GM12891 (cell line): ENCODE data around the gene B3GALNT2. TPM values are rescaled to one million over a fixed set of nuclear protein-coding genes. Genes with fewer than 3 reads are reported as not detected.
"Not testable (repeated sequence)": the region's sequence is repeated elsewhere in the genome, so short reads cannot be mapped to it uniquely, and the experiment has no call there.

ENCODE experiments used
- DNase-seq: peaks from one replicate; pipeline ENCODE4 v3.0.0; 2011; ENCODE audit warnings: low spot score; ENCODE audit not compliant: insufficient read length
- FAIRE-seq: peaks from 2 replicates; lab custom pipeline; 2011; peaks lifted over from hg19 to GRCh38; lab: Jason Lieb, UNC
- PAX5 ChIP-seq: IDR thresholded peaks from 2 replicates; pipeline ENCODE4 v1.6.1; 2011; ENCODE audit warnings: low read length, moderate library complexity, mild to moderate bottlenecking; ENCODE audit not compliant: insufficient read depth, severe bottlenecking
- POLR2A ChIP-seq: IDR thresholded peaks from 2 replicates; pipeline ENCODE4 v1.6.1; 2011; ENCODE audit warnings: low read depth, low read length, control low read depth
- POLR2AphosphoS5 ChIP-seq: IDR thresholded peaks from 2 replicates; pipeline ENCODE4 v1.6.1; 2011; ENCODE audit warnings: low read depth, low read length, control low read depth
- POU2F2 ChIP-seq: IDR thresholded peaks from 2 replicates; pipeline ENCODE4 v1.6.1; 2011; ENCODE audit warnings: low read depth, mild to moderate bottlenecking, control low read depth, low read length, moderate library complexity
- SPI1 ChIP-seq: IDR thresholded peaks from 2 replicates; pipeline ENCODE4 v1.6.1; 2011; ENCODE audit warnings: low read depth, low read length, control low read depth
- TAF1 ChIP-seq: IDR thresholded peaks from 2 replicates; pipeline ENCODE4 v1.6.1; 2011; ENCODE audit warnings: low read depth, low read length, control low read depth
- polyA plus RNA-seq: library from polyadenylated mRNA; unstranded; fragments of >200 nt; gene quantifications from one replicate; pipeline ENCODE4 v1.2.1, GENCODE V29; 2012; ENCODE audit warnings: low read depth, missing spikeins, inconsistent platforms; ENCODE audit not compliant: missing spikeins

Gene B3GALNT2
- polyA plus RNA-seq: 5.0 TPM

DNA sequence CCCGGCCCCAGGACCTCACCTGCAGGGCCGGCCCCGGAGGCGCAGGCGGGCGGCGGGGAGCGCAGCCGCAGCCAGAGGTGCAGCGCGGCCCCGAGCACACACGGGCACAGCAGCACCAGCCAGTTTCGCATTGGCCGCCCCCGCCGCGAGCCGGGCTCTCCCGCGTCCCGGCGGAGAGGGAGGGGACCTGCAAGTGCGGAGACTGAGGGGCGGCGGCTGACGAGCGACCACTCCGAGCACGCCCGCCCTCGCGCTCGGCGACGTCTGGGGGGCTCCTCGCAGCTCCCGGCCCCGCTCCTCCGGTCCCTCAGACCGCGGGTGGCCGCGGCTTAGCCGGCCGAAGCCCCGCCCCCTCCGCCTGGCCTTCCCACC, at the start of gene B3GALNT2:
B3GALNT2 (minus strand) TSS at position 331 of the 372 bp plus-strand sequence; CDS start at position 131, 200 bp downstream.
- TF ChIP-seq TAF1 (no peak), PAX5 (no peak), SPI1 (no peak), POLR2A (no peak), POLR2AphosphoS5 (no peak), POU2F2 (no peak)

DNA sequence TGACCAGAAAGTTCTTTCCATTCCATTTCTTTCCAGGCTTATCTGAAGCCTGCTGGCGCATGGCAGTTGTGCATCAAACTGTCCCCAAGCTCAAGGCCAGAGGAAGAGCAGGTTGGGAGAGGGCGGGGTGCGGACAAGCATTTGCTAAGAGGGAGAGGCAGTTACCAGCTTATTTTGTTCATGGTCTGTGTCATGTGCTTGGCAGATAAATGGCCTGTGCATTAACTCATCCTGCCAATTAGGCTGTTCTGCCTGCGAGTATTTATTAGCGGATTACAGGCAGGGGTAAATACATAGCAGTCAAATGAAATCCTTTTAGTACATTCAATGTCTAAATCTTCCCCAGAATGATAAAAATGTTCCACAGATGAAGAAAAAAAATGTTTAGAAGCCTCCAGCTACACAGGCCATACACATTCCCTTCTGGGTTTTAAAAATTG, 48.9 kb upstream of the B3GALNT2 start:
- DNase-seq: no peak
- no peak for FAIRE-seq
- TF ChIP-seq POLR2AphosphoS5 (no peak), PAX5 (no peak), TAF1 (no peak), POU2F2 (no peak)

More for the DNA sequence above, at the start of gene B3GALNT2:
- no peak for FAIRE-seq
- DNase-seq: no peak

DNA sequence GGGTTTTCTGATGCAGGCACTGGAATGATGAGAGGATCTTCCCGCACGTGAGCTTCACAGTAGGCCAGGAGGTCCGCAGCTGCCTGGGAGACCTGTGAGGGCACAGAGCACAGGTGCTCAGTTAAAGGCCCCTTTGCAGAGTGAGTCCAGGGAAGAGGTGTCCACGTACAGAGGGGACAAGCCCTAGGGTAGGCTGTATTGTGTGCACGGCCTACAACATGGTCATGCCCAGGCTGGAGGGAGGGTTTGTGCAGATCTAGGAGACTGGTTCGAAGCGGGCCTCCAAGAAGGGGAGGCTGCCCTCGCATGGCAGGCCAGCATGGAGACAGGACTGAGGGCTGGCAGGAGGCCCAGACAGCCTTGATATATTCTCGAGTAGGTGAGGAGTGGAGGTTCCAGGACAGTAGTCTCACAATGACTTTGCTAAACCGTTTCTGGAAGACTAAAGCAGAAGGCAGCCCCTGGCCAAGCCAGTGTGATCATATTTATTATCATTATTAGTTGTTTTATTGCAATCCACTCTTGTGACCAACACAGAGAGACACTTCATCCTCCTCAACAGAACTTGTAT, 48.0 kb upstream of the B3GALNT2 start:
- FAIRE-seq (no peak), DNase-seq (no peak)
- TF ChIP-seq TAF1: no peak
- no peak for TF ChIP-seq POU2F2
- no peak for TF ChIP-seq SPI1
- no peak for TF ChIP-seq PAX5
- TF ChIP-seq POLR2AphosphoS5: no peak
- TF ChIP-seq POLR2A: no peak

DNA sequence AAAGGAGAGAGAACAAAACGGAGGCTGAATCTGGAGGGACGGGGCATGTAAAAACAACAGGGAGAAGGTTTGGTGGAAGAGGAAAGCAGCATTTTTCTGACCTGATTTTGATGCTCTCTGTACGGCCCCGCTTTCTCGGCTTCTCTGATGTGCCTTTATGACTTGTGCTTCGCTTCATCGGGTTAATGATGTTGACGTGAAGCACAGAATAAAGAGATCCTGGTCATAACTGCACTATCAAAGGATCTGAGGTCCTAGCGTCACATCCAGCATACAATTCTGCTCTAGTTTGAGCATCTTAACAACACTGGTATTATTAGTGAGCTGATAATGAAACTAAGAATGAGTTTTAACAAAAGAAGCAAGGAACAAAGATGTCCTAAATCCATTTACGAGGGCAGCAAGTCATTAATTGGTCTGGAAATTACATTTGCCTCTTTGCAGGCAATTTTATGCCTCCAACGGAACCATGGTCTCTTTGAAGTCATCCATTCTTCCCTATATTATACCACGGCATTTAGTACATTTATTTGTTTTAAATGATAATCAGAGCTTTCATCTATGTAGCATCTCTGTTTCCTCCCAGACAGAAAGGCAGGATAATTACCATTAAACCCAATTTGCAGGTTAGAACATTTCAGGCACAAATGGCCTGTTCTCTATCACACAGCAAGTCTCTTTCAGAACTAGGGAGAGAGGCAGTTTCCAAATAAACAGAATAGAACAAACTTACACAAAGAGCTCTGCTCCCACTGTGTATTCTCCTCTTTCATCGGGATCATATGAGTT, 45.3 kb upstream of the B3GALNT2 start:
- TF ChIP-seq PAX5: no peak
- no peak for TF ChIP-seq TAF1
- no peak for TF ChIP-seq SPI1
- TF ChIP-seq POLR2AphosphoS5: no peak
- FAIRE-seq (no peak), DNase-seq (no peak)

DNA sequence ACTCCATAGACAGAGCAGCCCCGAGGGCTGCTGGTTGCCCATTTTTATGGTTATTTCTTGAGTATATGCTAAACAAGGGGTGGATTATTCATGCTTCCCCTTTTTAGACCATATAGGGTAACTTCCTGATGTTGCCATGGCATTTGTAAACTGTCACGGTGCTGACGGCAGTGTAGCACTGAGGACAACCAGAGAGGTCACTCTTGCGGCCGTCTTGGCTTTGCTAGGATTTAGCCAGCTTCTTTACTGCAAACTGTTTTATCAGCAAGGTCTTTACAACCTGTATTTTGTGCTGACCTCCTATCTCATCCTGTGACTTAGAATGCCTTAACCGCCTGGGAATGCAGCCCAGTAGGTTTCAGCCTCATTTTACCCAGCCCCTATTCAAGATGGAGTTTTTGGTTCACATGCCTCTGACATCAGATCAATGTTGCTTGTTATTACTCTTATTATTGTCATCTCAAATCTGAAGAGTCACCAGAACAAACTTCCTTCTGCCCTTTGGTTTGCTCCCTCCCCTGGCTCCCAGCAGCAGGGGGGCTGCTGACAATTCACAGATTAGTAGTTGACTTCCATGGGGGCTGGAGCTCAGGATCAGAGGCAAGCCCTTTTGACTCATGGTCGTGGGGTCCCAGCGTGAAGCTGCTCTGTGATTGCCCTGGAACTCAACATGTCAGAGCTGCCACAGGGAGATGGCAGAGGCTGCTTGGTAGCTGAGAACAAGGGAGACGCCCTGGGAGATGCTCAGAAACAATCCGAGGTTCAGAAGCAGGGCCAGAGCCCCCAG, 42.3 kb upstream of the B3GALNT2 start:
- not testable (repeated sequence) for FAIRE-seq, DNase-seq

DNA sequence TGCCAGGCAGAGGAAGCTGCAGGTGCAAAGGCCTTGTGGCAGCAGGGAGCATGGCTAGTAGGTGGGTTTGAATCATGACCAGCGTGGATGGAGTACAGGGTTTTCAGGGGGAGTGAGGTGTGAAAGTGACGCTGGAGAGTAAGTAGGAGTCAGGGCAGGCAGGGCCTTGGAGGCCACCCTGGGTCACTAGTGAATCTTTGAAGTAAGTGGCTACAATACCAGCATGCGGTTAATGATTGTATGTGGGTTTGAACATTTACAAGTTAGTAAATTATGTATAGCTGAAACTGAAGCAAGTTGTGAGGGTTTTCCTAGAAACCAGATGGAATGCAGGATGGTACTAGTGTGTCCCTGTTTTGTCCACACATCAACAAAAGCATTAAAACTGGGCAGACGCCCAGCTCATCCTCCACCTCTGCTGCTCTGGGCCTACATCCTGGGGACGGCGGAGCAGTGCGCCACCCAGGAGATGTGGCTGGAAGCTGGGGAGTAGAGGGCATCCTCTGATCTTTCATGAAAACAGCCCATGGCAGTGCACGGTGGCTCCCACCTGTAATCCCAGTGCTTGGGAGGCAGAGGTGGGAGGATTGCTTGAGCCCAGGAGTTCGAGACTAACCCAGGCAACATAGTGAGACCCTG, 41.2 kb upstream of the B3GALNT2 start:
- no peak for FAIRE-seq
- TF ChIP-seq POU2F2: no peak
- TF ChIP-seq SPI1: no peak
- no peak for TF ChIP-seq TAF1
- TF ChIP-seq PAX5: no peak
- no peak for TF ChIP-seq POLR2A
- TF ChIP-seq POLR2AphosphoS5: no peak

DNA sequence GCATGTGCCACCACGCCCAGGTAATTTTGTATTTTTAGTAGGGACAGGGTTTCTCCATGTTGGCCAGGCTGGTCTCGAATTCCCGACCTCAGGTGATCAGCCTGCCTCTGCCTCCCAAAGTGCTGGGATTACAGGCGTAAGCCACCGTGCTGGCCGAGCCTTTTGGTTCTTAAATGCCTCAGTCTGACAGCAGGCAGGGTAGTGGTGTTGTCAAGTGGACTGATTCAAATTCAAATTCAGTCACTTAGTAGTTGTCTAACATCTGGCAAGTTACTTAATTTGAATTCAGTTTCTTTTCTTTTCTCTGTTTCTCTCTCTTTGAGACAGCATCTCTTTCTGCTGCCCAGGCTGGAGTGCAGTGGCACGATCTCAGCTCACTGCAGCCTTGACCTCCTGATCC, 38.6 kb upstream of the B3GALNT2 start:
- DNase-seq, FAIRE-seq: not testable (repeated sequence)

More for the DNA sequence above, 41.2 kb upstream of the B3GALNT2 start:
- DNase-seq: no peak

DNA sequence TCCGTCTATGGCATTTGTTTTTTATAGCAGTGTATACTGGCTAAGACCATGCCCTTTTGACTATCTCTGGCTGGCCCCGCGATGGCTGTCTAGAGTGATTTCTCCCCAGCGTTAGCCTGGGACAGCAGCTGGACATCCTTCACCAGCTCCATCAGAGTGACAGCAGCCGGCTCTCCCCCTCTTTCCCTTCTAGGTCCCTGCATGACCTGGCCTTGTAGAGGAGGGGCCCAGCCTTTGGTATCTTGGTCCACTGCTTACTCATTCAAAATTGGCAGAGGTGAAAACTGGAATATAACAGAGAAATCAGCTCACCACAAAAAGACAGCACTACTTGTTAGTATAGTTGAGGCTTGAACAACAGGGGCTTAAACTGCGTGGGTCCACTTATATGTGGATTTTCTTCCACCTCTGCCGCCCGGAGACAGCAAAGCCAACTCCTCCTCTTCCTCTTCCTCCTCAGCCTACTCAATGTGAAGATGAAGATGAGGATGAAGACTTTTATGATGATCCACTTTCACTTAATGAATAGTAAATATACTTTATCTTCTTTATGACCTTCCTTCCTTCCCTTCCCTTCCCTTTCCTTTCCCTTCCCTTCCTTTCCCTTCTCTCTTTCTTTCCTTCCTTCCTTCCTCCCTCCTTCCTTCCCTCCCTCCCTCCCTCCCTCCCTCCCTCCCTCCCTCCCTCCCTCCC, 29.4 kb upstream of the B3GALNT2 start:
- TF ChIP-seq SPI1: no peak
- no peak for TF ChIP-seq TAF1
- no peak for TF ChIP-seq POU2F2
- TF ChIP-seq POLR2A: no peak
- TF ChIP-seq POLR2AphosphoS5: no peak
- TF ChIP-seq PAX5: no peak
- FAIRE-seq (no peak), DNase-seq (no peak)

DNA sequence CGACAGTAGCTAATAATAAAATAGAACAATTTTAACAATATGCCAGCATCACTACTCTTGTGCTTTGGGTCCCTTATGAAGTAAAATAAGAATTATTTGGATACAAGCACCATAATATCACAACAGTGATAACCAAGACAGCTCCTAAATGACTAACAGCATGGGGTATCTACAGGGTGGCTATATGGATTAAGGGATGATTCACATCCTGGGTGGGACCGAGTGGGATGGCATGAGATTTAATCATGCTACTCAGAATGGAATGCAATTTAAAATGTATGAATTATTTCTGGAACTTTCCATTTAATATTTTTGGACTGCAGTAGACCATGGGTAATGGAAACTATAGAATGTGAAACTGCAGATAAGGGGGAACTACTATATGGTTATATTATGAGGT, 28.1 kb upstream of the B3GALNT2 start:
- FAIRE-seq (no peak), DNase-seq (no peak)
- TF ChIP-seq SPI1 (no peak), TAF1 (no peak), PAX5 (no peak), POU2F2 (no peak), POLR2AphosphoS5 (no peak), POLR2A (no peak)
